ENCODE data around the gene ARHGAP25.

ARHGAP25 gene

GRCh38 chr2:68739595-68740399 is 5.2 kb downstream of the ARHGAP25 start:
- DNase-seq (ENCODE audit: low spot score): no peak
- TF ChIP-seq, protein P1, sequence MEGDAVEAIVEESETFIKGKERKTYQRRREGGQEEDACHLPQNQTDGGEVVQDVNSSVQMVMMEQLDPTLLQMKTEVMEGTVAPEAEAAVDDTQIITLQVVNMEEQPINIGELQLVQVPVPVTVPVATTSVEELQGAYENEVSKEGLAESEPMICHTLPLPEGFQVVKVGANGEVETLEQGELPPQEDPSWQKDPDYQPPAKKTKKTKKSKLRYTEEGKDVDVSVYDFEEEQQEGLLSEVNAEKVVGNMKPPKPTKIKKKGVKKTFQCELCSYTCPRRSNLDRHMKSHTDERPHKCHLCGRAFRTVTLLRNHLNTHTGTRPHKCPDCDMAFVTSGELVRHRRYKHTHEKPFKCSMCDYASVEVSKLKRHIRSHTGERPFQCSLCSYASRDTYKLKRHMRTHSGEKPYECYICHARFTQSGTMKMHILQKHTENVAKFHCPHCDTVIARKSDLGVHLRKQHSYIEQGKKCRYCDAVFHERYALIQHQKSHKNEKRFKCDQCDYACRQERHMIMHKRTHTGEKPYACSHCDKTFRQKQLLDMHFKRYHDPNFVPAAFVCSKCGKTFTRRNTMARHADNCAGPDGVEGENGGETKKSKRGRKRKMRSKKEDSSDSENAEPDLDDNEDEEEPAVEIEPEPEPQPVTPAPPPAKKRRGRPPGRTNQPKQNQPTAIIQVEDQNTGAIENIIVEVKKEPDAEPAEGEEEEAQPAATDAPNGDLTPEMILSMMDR (IDR thresholded peaks at IDR 0.05; ENCODE audit: extremely low read depth, insufficient read depth, missing control alignments): no peak
- in situ Hi-C loops (cut with MboI; ENCODE audit: low pct_unique_long_range_greater_than_20kb, low sequenced_read_pairs, unreplicated experiment): no loop called here

GRCh38 chr2:68740400-68740914 is 5.8 kb downstream of the ARHGAP25 start:
- DNase-seq (ENCODE audit: low spot score): no peak
- TF ChIP-seq, protein P1 (IDR thresholded peaks at IDR 0.05; ENCODE audit: extremely low read depth, insufficient read depth, missing control alignments): no peak
- in situ Hi-C loops (cut with MboI; ENCODE audit: low pct_unique_long_range_greater_than_20kb, low sequenced_read_pairs, unreplicated experiment): no loop called here

GRCh38 chr2:68741238-68741637 is 6.6 kb downstream of the ARHGAP25 start:
- no peak for DNase-seq (ENCODE audit: low spot score)
- TF ChIP-seq, protein P1 (IDR thresholded peaks at IDR 0.05; ENCODE audit: extremely low read depth, insufficient read depth, missing control alignments): no peak
- in situ Hi-C loops (cut with MboI; ENCODE audit: low pct_unique_long_range_greater_than_20kb, low sequenced_read_pairs, unreplicated experiment): no loop called here

DNA sequence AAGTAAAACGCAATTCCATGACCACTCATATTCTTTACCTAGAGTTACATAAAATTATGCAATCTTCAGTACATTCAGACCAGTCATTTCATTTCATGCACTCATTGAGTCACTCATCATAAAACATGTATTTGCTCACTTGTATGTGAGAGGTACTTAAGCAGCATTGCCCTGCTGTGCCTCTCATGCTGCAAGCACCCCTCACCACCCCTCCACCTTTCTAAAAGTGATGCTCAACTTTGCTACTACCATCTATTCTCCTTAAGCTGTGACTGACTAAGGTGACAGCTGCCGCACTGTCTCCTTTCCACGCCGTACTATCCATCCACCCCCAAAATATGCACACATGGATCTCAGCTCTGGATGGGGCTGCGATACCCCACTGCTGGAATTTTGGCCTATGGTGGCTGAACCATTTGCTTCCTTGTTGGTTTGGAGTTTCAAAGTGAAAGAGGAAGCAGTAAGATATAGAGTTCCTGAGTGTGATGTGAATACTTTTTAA is 7.2 kb downstream of the ARHGAP25 start:
- TF ChIP-seq, protein P1 (IDR thresholded peaks at IDR 0.05; ENCODE audit: extremely low read depth, insufficient read depth, missing control alignments): no peak
- DNase-seq (ENCODE audit: low spot score): no peak
- in situ Hi-C loops (cut with MboI; ENCODE audit: low pct_unique_long_range_greater_than_20kb, low sequenced_read_pairs, unreplicated experiment): no loop called here

GRCh38 chr2:68742626-68743415 is 8.2 kb downstream of the ARHGAP25 start:
- in situ Hi-C loops (cut with MboI; ENCODE audit: low pct_unique_long_range_greater_than_20kb, low sequenced_read_pairs, unreplicated experiment): no loop called here

DNA sequence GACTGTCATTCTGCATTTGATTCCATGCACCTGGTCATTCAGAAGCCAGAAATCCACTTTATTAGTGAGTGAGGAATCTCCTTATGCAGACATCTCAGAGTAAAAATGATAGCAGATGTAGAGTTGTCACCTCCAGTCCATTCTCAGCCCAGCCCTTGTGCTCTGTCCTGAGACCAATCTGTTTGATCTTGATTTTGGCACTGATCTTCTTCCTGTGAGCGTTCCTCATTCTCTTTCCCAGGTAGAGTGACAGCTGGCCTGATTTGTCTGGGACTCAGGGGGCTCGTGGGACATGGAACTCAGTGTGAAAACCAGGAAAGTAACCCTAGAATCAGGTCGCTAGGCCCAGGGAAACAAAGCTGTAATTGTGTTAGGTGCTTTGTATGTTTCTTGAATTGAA is 8.9 kb downstream of the ARHGAP25 start:
- TF ChIP-seq, protein P1 (IDR thresholded peaks at IDR 0.05; ENCODE audit: extremely low read depth, insufficient read depth, missing control alignments): no peak
- no peak for DNase-seq (ENCODE audit: low spot score)
- in situ Hi-C loops (cut with MboI; ENCODE audit: low pct_unique_long_range_greater_than_20kb, low sequenced_read_pairs, unreplicated experiment): no loop called here

More at GRCh38 chr2:68742626-68743415, 8.2 kb downstream of the ARHGAP25 start:
- DNase-seq (ENCODE audit: low spot score): no peak
- TF ChIP-seq, protein P1 (IDR thresholded peaks at IDR 0.05; ENCODE audit: extremely low read depth, insufficient read depth, missing control alignments): no peak
